GM23248 (cell line): ENCODE data around the gene QDPR. TPM values are rescaled to one million over a fixed set of nuclear protein-coding genes. Genes with fewer than 3 reads are reported as not detected.

Source experiments
- DNase-seq: peaks from one replicate; pipeline ENCODE4 v3.0.0-alpha.2; 2015
- H2AFZ ChIP-seq: fragments of 200-600 bp; sonication (generic); 2 replicates; pipeline ENCODE4 v1.6.1; 2016; ENCODE audit warnings: antibody characterized with exemption
- H3F3A ChIP-seq: fragments of 200-600 bp; sonication (generic); 2 replicates; pipeline ENCODE4 v1.6.1; 2016; ENCODE audit warnings: mild to moderate bottlenecking, antibody characterized with exemption, mixed run types; ENCODE audit not compliant: insufficient read depth
- H3K27ac ChIP-seq: fragments of 200-600 bp; sonication (generic); 2 replicates; pipeline ENCODE4 v1.5.1; 2016; ENCODE audit warnings: mild to moderate bottlenecking
- H3K27me3 ChIP-seq: fragments of 200-600 bp; sonication (generic); replicated peaks from 2 replicates; pipeline ENCODE4 v1.6.1; 2016; ENCODE audit warnings: mild to moderate bottlenecking; ENCODE audit not compliant: insufficient read depth
- H3K36me3 ChIP-seq: fragments of 200-600 bp; sonication (generic); 2 replicates; pipeline ENCODE4 v1.6.1; 2016; ENCODE audit warnings: low read depth, mild to moderate bottlenecking
- H3K4me1 ChIP-seq: fragments of 200-600 bp; sonication (generic); 2 replicates; pipeline ENCODE4 v1.6.1; 2016; ENCODE audit warnings: mild to moderate bottlenecking; ENCODE audit not compliant: insufficient read depth
- H3K4me2 ChIP-seq: fragments of 200-600 bp; sonication (generic); one replicate; pipeline ENCODE4 v1.6.1; 2016; ENCODE audit warnings: mild to moderate bottlenecking; ENCODE audit not compliant: unreplicated experiment
- H3K4me3 ChIP-seq: fragments of 200-600 bp; sonication (generic); 2 replicates; pipeline ENCODE4 v1.5.1; 2016; ENCODE audit warnings: mild to moderate bottlenecking
- H3K79me2 ChIP-seq: fragments of 200-600 bp; sonication (generic); 2 replicates; pipeline ENCODE4 v1.6.1; 2016; ENCODE audit warnings: mild to moderate bottlenecking; ENCODE audit not compliant: insufficient read depth
- H3K9ac ChIP-seq: fragments of 200-600 bp; sonication (generic); 2 replicates; pipeline ENCODE4 v1.6.1; 2016; ENCODE audit warnings: mild to moderate bottlenecking
- H3K9me2 ChIP-seq: fragments of 200-600 bp; sonication (generic); 2 replicates; pipeline ENCODE4 v1.6.1; 2016; ENCODE audit warnings: mixed run types, mild to moderate bottlenecking, moderate library complexity; ENCODE audit not compliant: insufficient read depth
- H3K9me3 ChIP-seq: fragments of 200-600 bp; sonication (generic); one replicate; pipeline ENCODE4 v1.6.1; 2017; ENCODE audit warnings: low read depth
- H4K20me1 ChIP-seq: fragments of 200-600 bp; sonication (generic); 2 replicates; pipeline ENCODE4 v1.6.0; 2016; ENCODE audit not compliant: insufficient read depth
- EZH2 ChIP-seq: fragments of 200-600 bp; sonication (generic); IDR thresholded peaks from 2 replicates; pipeline ENCODE4 v1.6.1; 2018; ENCODE audit warnings: antibody characterized with exemption, mild to moderate bottlenecking; ENCODE audit not compliant: insufficient read depth, poor library complexity, severe bottlenecking
- EZH2phosphoT487 ChIP-seq: fragments of 200-600 bp; sonication (generic); IDR thresholded peaks from 2 replicates; pipeline ENCODE4 v1.6.1; 2018; ENCODE audit warnings: antibody characterized with exemption, moderate library complexity, mild to moderate bottlenecking, low read depth; ENCODE audit not compliant: insufficient read depth
- WGBS, 2 experiments: methylation state at CpG; one replicate each; pipeline ENCODE4 v1.1.6; 2015 to 2017; ENCODE audit warnings: low lambda C conversion rate in 2 of 2, low coverage in 1 of 2; ENCODE audit errors: missing lambda C conversion rate in 2 of 2; 5-methylcytosine and 5-hydroxymethylcytosine counted together
- in situ Hi-C: fragments of 300-500 bp; cut with MboI; formaldehyde crosslinking; loops from 2 replicates; pipeline ENCODE4 v1.15.0; 2020
- polyA plus RNA-seq: library from polyadenylated mRNA; unstranded; fragments of >200 nt; fragmentation: Nextera tagmentation; extraction: Ambion mirVana; gene quantifications from 2 replicates; pipeline ENCODE4 v1.2.1, GENCODE V29; 2016
- total RNA-seq: library from RNA; depleted of rRNA; stranded (reverse); fragments of >200 nt; shearing (Covaris generic); gene quantifications from 2 replicates; pipeline ENCODE4 v1.2.3, GENCODE V29; 2014; rRNA removed

QDPR gene
- total and polyA plus RNA-seq, 2 experiments from 2014 or later, result 13.9 to 40.4 TPM

DNA sequence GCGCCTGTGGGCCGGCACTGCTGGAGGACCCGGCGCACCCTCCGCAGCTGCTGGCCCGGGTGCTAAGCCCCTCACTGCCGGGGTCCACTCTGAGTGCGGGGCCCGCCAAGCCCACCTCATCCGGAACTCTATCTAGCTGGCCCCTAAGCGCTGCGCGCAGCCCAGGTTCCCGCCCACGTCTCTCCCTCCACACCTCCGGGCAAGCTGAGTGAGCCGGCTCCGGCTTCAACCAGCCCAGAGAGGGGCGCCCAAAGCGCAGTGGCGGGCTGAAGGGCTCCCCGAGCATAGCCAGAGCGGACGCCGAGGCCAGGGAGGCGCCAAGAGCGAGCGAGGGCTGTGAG, 75.2 kb downstream of the QDPR start:
- no peaks in the 10 kb centered on the region for H3F3A ChIP-seq
- H3K9ac ChIP-seq, result no peak overlapping the region
- H3K4me1 ChIP-seq, result no peaks in the 10 kb centered on the region
- no peak overlapping the region for H3K27ac ChIP-seq
- no peak overlapping the region for H2AFZ ChIP-seq
- no peaks in the 10 kb centered on the region for H3K9me2 ChIP-seq
- no peak for DNase-seq
- H3K4me2 ChIP-seq, result no peak overlapping the region
- H3K79me2 ChIP-seq, result no peaks in the 10 kb centered on the region
- H4K20me1 ChIP-seq, result no peaks in the 10 kb centered on the region
- no peaks in the 10 kb centered on the region for H3K36me3 ChIP-seq
- no peak overlapping the region for H3K4me3 ChIP-seq
- H3K27me3 ChIP-seq, result no peaks in the 10 kb centered on the region; the same call in 1 of the 2 replicates
- no peaks in the 10 kb centered on the region for H3K9me3 ChIP-seq
- in situ Hi-C loops, result no loop called here
- whole genome bisulfite sequencing, 2 experiments, result 88 to 90% methylated on average over 27 to 28 of the region's 28 CpGs
- TF ChIP-seq EZH2 (no peak), EZH2phosphoT487 (no peak)

Other genes with a start within 250 kb of the QDPR start
- not detected in 2 replicates for gene CLRN2, start 3.1 kb upstream of the QDPR start, total RNA-seq
- gene CLRN2, start 3.1 kb upstream of the QDPR start, polyA plus RNA-seq, result not detected in 2 replicates
- 63.6 and 75.4 TPM in 2 replicates for gene LAP3, start 65.1 kb upstream of the QDPR start, total RNA-seq
- 60.7 and 62.6 TPM in 2 replicates for gene LAP3, start 65.1 kb upstream of the QDPR start, polyA plus RNA-seq
- gene MED28, start 102.6 kb upstream of the QDPR start, total RNA-seq, result 3.9 and 4.8 TPM in 2 replicates
- gene MED28, start 102.6 kb upstream of the QDPR start, polyA plus RNA-seq, result 34.1 and 40.0 TPM in 2 replicates